ENCODE measurements around the gene SLC4A7.
"Not testable (repeated sequence)": the region's sequence is repeated elsewhere in the genome, so short reads cannot be mapped to it uniquely, and the experiment has no call there.

Gene SLC4A7

GRCh38 chr3:27366062-27366591 lies 118.1 kb downstream of the SLC4A7 start:
- in situ Hi-C loops (cut with MboI; ENCODE audit: low sequenced_read_pairs), result no loop called here

GRCh38 chr3:27360113-27361078 lies 123.8 kb downstream of the SLC4A7 start:
- in situ Hi-C loops (cut with MboI; ENCODE audit: low sequenced_read_pairs), result no loop called here

GRCh38 chr3:27358372-27358771 lies 125.8 kb downstream of the SLC4A7 start:
- in situ Hi-C loops (cut with MboI; ENCODE audit: low sequenced_read_pairs), result no loop called here

GRCh38 chr3:27357665-27358258 lies 126.4 kb downstream of the SLC4A7 start:
- in situ Hi-C loops (cut with MboI; ENCODE audit: low sequenced_read_pairs), result no loop called here

- in situ Hi-C loops (cut with MboI; ENCODE audit: low sequenced_read_pairs), result no loop called here
Observed at GRCh38 chr3:27356976-27357375, 127.2 kb downstream of the SLC4A7 start.

- in situ Hi-C loops (cut with MboI; ENCODE audit: low sequenced_read_pairs), result no loop called here
Observed at GRCh38 chr3:27354588-27355203, 129.5 kb downstream of the SLC4A7 start.

- in situ Hi-C loops (cut with MboI; ENCODE audit: low sequenced_read_pairs), result no loop called here
Observed at GRCh38 chr3:27354161-27354560, 130.0 kb downstream of the SLC4A7 start.

GRCh38 chr3:27353221-27353620 lies 131.0 kb downstream of the SLC4A7 start:
- in situ Hi-C loops (cut with MboI; ENCODE audit: low sequenced_read_pairs), result no loop called here

- in situ Hi-C loops (cut with MboI; ENCODE audit: low sequenced_read_pairs), result no loop called here
Observed at GRCh38 chr3:27352047-27352446, 132.1 kb downstream of the SLC4A7 start.

- in situ Hi-C loops (cut with MboI; ENCODE audit: low sequenced_read_pairs), result no loop called here
Observed at GRCh38 chr3:27349832-27350231, 134.4 kb downstream of the SLC4A7 start.

- in situ Hi-C loops (cut with MboI; ENCODE audit: low sequenced_read_pairs), result no loop called here
Observed at GRCh38 chr3:27345959-27346865, 138.0 kb downstream of the SLC4A7 start.

- in situ Hi-C loops (cut with MboI; ENCODE audit: low sequenced_read_pairs), result no loop called here
Observed at GRCh38 chr3:27345493-27345892, 138.7 kb downstream of the SLC4A7 start.

GRCh38 chr3:27345045-27345444 lies 139.1 kb downstream of the SLC4A7 start:
- in situ Hi-C loops (cut with MboI; ENCODE audit: low sequenced_read_pairs), result no loop called here

- in situ Hi-C loops (cut with MboI; ENCODE audit: low sequenced_read_pairs), result no loop called here
Observed at GRCh38 chr3:27344192-27344591, 140.0 kb downstream of the SLC4A7 start.

- in situ Hi-C loops (cut with MboI; ENCODE audit: low sequenced_read_pairs), result no loop called here
Observed at GRCh38 chr3:27342267-27342666, 141.9 kb downstream of the SLC4A7 start.

- in situ Hi-C loops (cut with MboI; ENCODE audit: low sequenced_read_pairs), result no loop called here
Observed at GRCh38 chr3:27340534-27340933, 143.7 kb downstream of the SLC4A7 start.

GRCh38 chr3:27335571-27335970 lies 148.6 kb downstream of the SLC4A7 start:
- in situ Hi-C loops (cut with MboI; ENCODE audit: low sequenced_read_pairs), result no loop called here

GRCh38 chr3:27333843-27334242 lies 150.3 kb downstream of the SLC4A7 start:
- in situ Hi-C loops (cut with MboI; ENCODE audit: low sequenced_read_pairs), result no loop called here

- in situ Hi-C loops (cut with MboI; ENCODE audit: low sequenced_read_pairs), result not testable (repeated sequence)
Observed at GRCh38 chr3:27328982-27329762, 155.0 kb downstream of the SLC4A7 start.
